Loucy (cell line): ENCODE results near the gene FGF11.

Experiments used
- H2AFZ ChIP-seq: fragments of 200-600 bp; sonication (generic); 2 replicates; pipeline ENCODE4 v1.6.0; 2016; ENCODE audit warnings: antibody characterized with exemption, mild to moderate bottlenecking, low read length, moderate library complexity
- H3F3A ChIP-seq: fragments of 200-600 bp; 2 replicates; pipeline ENCODE4 v1.6.0; 2016; ENCODE audit warnings: antibody characterized with exemption, low read depth, mild to moderate bottlenecking
- H3K27me3 ChIP-seq: fragments of 200-600 bp; sonication (generic); 2 replicates; pipeline ENCODE4 v1.6.1; 2014; ENCODE audit warnings: low read length, mild to moderate bottlenecking; ENCODE audit not compliant: insufficient read depth, poor library complexity, severe bottlenecking
- H3K36me3 ChIP-seq: fragments of 200-600 bp; sonication (generic); 2 replicates; pipeline ENCODE4 v1.6.1; 2016; ENCODE audit warnings: low read length; ENCODE audit not compliant: insufficient read depth
- H3K4me1 ChIP-seq: fragments of 200-600 bp; sonication (generic); 2 replicates; pipeline ENCODE4 v1.5.1; 2014; ENCODE audit warnings: low read length, mild to moderate bottlenecking; ENCODE audit not compliant: insufficient read depth, poor library complexity, severe bottlenecking
- H3K4me2 ChIP-seq: fragments of 200-600 bp; sonication (generic); 2 replicates; pipeline ENCODE4 v1.6.0; 2014; ENCODE audit warnings: antibody characterized with exemption, low read length, low read depth, mild to moderate bottlenecking; ENCODE audit not compliant: poor library complexity, severe bottlenecking
- H3K4me3 ChIP-seq: fragments of 200-600 bp; sonication (generic); 2 replicates; pipeline ENCODE4 v1.5.1; 2014; ENCODE audit warnings: low read length, mild to moderate bottlenecking, mixed read lengths; ENCODE audit not compliant: poor library complexity, severe bottlenecking
- H3K79me2 ChIP-seq: fragments of 200-600 bp; sonication (generic); 2 replicates; pipeline ENCODE4 v1.6.1; 2014; ENCODE audit warnings: low read length; ENCODE audit not compliant: insufficient read depth
- H3K9ac ChIP-seq: fragments of 200-600 bp; sonication (generic); 2 replicates; pipeline ENCODE4 v1.6.0; 2014; ENCODE audit warnings: mild to moderate bottlenecking, low read depth, low read length, moderate library complexity; ENCODE audit not compliant: poor library complexity, severe bottlenecking
- H3K9me2 ChIP-seq: fragments of 200-600 bp; sonication (generic); replicated peaks from 2 replicates; pipeline ENCODE4 v1.6.1; 2016; ENCODE audit warnings: low read depth, low read length, mixed read lengths
- H3K9me3 ChIP-seq: fragments of 200-600 bp; sonication (generic); 2 replicates; pipeline ENCODE4 v1.6.1; 2014; ENCODE audit warnings: mild to moderate bottlenecking, antibody characterized with exemption, low read length, low read depth; ENCODE audit not compliant: insufficient read depth
- H4K20me1 ChIP-seq: fragments of 200-600 bp; sonication (generic); 2 replicates; pipeline ENCODE4 v1.6.0; 2014; ENCODE audit warnings: antibody characterized with exemption, low read length, mild to moderate bottlenecking; ENCODE audit not compliant: insufficient read depth, poor library complexity, severe bottlenecking
- CTCF ChIP-seq: fragments of 200-600 bp; sonication (generic); conservative IDR thresholded peaks from 2 replicates; pipeline ENCODE4 v1.5.1; 2014; ENCODE audit warnings: mild to moderate bottlenecking, antibody characterized with exemption, low read length
- EZH2phosphoT487 ChIP-seq: fragments of 200-600 bp; IDR thresholded peaks from 2 replicates; pipeline ENCODE4 v1.6.1; 2018; ENCODE audit warnings: antibody characterized with exemption, mild to moderate bottlenecking, moderate library complexity, borderline replicate concordance

FGF11 gene

DNA sequence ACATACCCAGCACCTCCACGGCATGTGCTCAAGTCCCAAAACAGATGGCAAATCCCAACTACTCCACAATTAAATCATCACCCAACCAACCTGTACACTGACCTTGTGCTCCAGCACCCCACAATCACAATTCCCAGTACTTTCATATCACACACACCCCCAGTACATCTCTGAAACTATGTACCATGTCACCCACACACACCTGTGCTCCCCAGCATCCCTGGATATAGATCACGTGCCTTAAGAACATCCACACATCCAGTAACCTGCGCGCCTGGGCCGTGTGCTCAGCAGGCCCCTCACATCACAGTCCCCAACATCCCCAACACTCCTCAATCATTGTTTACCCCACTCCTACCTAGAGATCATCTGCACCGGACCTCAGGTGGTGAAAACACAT lies 29.6 kb upstream of the FGF11 start:
- no peaks in the 10 kb centered on the region for H3K36me3 ChIP-seq
- TF ChIP-seq EZH2phosphoT487 (no peak), CTCF (no peak)
- no peaks in the 10 kb centered on the region for H3K27me3 ChIP-seq
- peaks cover 11% of the 10 kb centered on the region for H3K4me1 ChIP-seq
- H3K9me2 ChIP-seq = no peaks in the 10 kb centered on the region
- H3K9ac ChIP-seq = no peak overlapping the region
- no peak overlapping the region for H3K4me3 ChIP-seq
- no peak overlapping the region for H3K4me2 ChIP-seq
- no peaks in the 10 kb centered on the region for H3K9me3 ChIP-seq
- H4K20me1 ChIP-seq = peaks cover 3% of the 10 kb centered on the region
- no peaks in the 10 kb centered on the region for H3F3A ChIP-seq
- no peaks in the 10 kb centered on the region for H3K79me2 ChIP-seq
- no peak overlapping the region for H2AFZ ChIP-seq

DNA sequence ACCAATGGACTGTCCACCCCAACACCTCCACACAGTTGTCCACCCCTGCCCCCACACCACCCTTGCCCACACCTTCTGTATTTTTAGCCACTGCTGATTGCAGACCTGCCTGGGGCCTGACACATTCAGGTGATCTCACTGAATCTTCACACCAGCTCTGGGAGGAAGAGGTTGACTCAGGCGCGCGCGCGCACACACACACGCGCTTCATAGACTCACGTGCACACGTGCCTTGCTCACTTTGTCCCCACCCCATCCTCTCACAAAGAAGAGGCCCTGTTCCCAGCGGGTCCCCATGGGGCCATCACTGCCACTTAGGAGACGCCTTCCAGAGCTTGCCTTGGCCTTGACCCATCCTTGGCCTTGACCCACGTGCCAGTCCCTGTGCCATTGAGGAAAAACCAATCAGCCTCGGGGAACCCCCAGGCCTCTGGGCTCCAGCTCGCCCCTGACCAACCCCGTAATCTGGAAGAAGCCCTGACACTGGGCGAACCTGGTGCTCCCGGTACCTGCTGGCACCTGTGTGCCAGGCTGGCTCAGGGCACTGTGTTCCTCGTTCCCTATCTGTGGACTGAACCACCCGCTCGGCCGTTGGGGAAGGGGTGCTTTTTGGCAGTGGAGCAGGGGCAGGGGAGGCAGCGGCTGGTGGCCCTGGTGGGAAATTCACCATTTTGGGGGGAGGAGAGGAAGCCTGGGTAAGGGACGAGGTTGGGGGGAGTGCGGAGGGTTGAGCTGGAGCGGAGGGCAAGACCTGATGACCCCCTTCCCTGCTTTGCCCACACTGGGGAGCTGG lies 28.5 kb upstream of the FGF11 start:
- Histone ChIP-seq H3K27me3 (no peaks in the 10 kb centered on the region), H3K4me2 (no peak overlapping the region), H3F3A (no peaks in the 10 kb centered on the region), H3K9me3 (no peaks in the 10 kb centered on the region), H3K9ac (no peak overlapping the region), H3K9me2 (no peaks in the 10 kb centered on the region), H4K20me1 (peaks cover under 1% of the 10 kb centered on the region), H3K4me3 (no peak overlapping the region), H3K4me1 (peaks cover 2% of the 10 kb centered on the region), H2AFZ (no peak overlapping the region), H3K79me2 (no peaks in the 10 kb centered on the region), H3K36me3 (no peaks in the 10 kb centered on the region)
- TF ChIP-seq EZH2phosphoT487 (no peak), CTCF (no peak)

DNA sequence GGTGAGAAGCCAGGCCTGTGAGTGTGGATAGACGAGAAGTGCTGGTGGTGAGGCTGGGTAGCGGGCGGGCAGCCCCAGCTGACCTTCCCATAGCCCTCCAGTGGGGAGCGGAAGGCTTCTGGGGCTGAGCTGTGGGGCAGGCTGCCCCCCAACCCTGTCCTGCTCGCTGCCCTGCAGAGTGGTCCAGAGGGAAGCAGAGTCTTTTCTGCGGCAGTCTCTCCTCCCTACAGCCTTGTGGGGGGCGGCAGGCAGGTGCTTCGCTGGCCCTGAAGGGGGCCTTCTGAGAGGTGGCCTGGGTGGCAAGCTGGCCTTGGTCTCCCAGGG lies 27.9 kb upstream of the FGF11 start:
- Histone ChIP-seq H3K4me3 (no peak overlapping the region), H3K4me1 (no peaks in the 10 kb centered on the region), H4K20me1 (no peaks in the 10 kb centered on the region), H3K36me3 (no peaks in the 10 kb centered on the region), H3K27me3 (no peaks in the 10 kb centered on the region), H3K4me2 (no peak overlapping the region), H3K9ac (no peak overlapping the region), H3K79me2 (no peaks in the 10 kb centered on the region), H2AFZ (no peak overlapping the region), H3F3A (no peaks in the 10 kb centered on the region), H3K9me2 (no peaks in the 10 kb centered on the region), H3K9me3 (no peaks in the 10 kb centered on the region)
- no peak for TF ChIP-seq CTCF
- TF ChIP-seq EZH2phosphoT487 = no peak
